NCI-H2107 (cell line): ENCODE results near the gene HIVEP3.

ENCODE experiments used
- DNase-seq: peaks from one replicate; lab custom pipeline; 2025; lab: John Stamatoyannopoulos, UW

HIVEP3 gene

GRCh38 chr1:41682845-41683625 is 235.7 kb downstream of the HIVEP3 start:
- no peak for DNase-seq

DNA sequence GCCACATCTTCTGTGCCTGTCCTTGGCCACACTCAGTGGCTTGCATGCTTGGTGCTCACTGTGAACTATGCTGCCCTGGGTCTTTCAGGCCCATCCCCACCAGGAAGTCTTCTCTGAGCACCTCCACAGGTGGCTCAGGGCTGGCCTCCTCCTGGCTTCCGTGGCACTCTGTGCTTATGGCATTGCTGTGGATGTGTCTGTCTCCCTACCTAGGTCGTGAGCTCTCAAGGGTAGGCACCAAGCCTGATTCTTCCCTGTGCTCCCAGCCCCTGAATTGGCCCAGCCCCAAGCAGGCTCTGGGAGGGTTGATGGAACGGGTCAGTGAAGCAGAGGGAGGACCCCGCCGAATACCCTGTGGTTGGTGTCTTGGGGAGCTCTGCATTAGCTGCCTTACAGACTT is 236.6 kb downstream of the HIVEP3 start:
- no peak for DNase-seq

DNA sequence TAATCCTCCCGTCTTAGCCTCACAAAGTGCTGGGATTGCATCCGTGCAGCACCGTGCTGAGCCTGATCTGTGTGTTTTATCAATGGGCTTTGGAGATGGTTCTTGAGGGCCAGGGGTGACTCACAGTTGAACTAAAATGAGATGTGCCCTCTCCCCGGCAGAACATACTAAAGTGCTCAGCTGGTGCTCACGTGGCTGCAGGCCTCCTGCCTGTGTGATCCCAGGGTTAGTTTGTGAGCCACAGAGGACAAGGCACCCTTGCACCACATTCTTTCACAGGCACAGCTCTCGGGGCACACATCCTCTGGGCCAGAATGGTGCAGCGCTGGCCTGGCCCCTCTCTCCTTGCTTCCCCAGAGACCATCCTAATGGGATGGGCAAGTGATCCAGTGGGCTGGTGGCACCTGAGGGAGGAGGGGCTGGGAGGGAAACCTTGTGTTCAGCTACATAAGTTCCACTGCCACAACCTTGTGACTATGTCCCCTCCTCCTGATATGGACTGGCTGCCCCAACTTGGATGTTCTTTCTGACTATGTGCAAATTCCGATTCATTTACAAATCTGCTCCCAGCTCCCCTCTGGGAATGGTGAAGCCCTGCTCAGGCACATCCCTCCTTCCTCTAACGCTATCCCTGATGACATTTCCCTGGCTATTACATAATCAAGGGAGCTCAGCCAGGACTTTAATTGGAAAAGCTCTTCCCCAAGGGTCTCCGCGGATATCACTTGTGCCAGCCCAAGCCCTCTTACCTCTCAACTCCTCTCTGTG is 237.2 kb downstream of the HIVEP3 start:
- no peak for DNase-seq

DNA sequence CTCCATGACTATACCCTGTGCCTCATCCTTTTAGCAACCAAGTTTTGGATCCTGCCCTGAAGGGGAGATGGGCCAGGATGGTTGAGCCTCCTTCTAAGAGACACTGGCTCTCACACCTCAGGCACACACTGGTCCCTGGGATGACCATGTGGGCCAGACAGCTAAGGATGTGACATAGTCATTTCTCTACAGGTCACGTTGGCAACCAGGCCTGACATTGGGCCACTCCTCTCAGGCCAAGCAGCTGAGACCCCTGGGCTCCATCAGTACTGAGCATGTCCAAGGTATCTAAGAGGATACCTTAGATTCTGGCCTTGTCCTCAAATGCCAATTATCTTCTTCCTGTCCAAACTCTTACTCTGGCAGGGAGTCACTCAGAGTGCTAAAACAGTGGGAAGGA is 238.7 kb downstream of the HIVEP3 start:
- no peak for DNase-seq

DNA sequence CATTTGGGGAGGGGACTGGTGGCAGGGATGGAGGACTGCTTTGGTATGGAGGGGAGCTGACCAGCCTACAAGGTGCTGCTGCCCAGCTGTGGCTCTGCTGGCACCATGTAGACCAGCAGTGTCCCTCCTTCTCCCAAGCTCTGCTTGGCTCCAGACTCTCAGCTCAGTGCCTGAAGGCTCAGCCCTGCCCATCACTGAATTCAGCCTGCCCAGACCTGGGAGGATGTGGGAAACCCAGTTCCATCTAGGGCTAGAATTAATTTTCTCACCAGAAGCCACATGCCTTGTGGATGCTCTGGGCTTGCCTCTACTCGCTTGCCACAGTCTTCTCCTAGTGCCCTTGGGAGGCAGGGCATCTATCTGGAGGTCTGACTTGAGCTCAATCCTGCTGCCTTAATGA is 239.2 kb downstream of the HIVEP3 start:
- DNase-seq: no peak

DNA sequence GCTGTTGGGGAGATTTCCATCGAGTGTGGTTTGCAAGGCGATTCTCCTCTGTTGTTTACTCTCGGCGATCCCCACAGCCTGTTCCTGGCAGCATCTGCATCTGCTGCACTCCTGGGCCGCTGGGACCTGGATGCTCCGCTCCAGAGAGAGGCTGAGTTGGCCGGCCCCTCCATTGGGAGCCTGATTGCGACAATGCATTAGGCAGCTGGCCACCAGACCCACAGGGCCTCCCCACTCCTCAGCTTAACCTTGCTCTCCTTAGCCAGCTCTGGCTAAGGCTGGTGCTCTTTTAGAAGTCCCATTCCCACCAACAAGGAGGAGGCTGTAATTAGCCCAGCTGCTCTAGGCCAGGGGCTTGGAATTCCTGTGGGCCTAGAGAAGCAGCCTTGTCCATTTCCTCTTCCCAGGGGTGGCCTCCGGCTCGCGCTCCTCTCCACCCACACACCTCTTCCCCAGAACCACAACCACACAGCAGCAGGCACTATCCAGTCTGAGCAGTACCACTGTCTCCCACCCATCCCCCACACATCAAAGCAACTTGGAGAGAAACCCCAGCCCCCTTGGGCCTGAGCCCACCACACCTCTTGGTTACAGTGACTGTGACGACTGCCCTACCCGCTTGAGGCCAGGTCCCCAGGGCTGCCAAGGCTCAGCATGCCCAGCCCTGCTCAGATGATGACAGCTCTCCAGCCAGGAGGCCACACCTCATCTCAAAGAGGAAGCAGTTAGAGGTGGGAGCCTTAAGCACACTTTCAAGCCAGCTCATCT is 240.4 kb downstream of the HIVEP3 start:
- no peak for DNase-seq

GRCh38 chr1:41677620-41678019 is 241.1 kb downstream of the HIVEP3 start:
- DNase-seq: no peak

- DNase-seq: no peak
These were observed 243.3 kb downstream of the HIVEP3 start for GRCh38 chr1:41675401-41675800.

GRCh38 chr1:41674522-41674921 is 244.2 kb downstream of the HIVEP3 start:
- DNase-seq: no peak

GRCh38 chr1:41673806-41674205 is 244.9 kb downstream of the HIVEP3 start:
- no peak for DNase-seq

GRCh38 chr1:41673378-41673777 is 245.3 kb downstream of the HIVEP3 start:
- DNase-seq: no peak

GRCh38 chr1:41672641-41673361 is 245.9 kb downstream of the HIVEP3 start:
- DNase-seq: no peak

GRCh38 chr1:41672173-41672572 is 246.5 kb downstream of the HIVEP3 start:
- no peak for DNase-seq

GRCh38 chr1:41671116-41671755 is 247.5 kb downstream of the HIVEP3 start:
- DNase-seq: no peak

GRCh38 chr1:41670217-41670957 is 248.3 kb downstream of the HIVEP3 start:
- DNase-seq: no peak

DNA sequence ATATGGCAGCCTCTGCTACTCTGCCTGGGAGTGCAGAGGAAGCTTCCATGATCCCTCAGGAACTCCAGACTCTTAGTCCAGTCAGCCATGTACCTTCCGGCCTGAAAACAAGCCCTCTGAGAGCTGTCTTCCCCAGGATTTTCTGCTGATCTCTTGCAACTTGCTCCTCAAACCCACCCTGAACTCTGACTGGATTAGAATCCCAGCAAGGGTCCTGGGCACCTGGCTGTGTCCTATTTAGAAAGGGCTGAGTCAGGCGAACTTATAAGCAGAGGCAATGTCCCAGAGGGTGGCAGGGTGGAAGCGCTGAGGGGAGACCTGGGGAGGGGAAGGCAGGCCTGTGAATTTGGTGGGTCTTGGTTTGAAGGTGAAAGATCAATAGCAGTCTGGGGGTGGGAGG is 249.8 kb downstream of the HIVEP3 start:
- DNase-seq: no peak

GRCh38 chr1:41668054-41668660 is 250.6 kb downstream of the HIVEP3 start:
- no peak for DNase-seq

GRCh38 chr1:41666981-41667631 is 251.6 kb downstream of the HIVEP3 start:
- DNase-seq: no peak

DNA sequence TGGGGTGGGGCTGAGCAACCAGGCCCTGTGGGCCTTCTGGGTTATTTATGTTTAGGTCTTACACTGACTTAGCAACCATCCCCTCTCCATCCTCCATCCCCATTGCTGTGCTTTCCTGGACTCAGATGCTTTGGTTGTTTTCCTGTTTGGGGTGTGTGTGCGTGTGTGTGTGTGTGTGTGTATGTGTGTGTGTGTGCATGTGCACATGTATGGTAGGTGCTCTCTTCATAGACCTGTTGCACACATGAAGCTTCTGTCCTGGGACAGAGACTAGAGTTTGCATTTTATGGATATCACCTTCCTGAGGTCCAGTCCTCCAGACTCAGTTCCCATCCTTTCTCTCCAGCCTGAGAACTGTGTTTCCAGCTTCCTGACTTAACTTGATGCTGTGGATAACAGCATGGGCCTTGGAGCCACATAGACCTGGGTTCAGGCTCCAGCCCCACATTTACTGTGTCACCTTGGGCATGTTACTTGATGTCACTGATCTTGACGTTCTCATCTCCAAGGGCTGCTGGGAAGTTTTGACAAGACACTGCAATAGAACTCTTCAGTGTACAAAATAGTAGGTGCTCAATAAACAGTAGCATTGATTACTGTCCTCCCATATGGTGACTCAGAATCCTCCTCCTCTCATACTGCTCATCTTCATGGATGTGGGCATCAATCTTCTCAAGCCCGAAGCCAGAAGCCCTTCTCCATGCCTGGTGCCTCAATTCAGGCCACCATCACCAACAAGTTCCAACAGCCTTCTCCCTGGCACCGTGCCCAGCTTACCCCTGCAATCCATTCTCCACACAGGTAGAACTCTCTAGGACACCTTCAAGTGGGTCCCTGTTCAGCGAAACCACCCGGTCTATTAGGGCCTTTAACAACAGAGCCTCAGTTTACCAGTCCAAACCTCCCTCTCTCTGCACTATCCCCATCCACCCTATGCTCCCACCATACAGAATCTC is 252.5 kb downstream of the HIVEP3 start:
- DNase-seq: no peak
